IMR-90 (cell line): ENCODE data around the gene CC2D2B. TPM values are rescaled to one million over a fixed set of nuclear protein-coding genes. Genes with fewer than 3 reads are reported as not detected.

Experiments used
- ATAC-seq: fragments of 200-7000 bp; cut with Tn5 transposase; 2 replicates; pipeline ENCODE4 v1.9.1; 2020; ENCODE audit warnings: low read depth, mild to moderate bottlenecking, moderate library complexity
- BruUV-seq: library from RNA; stranded (reverse); fragments of 400-500 nt; replicated peaks from 2 replicates; lab custom pipeline; 2021; lab: Mats Ljungman, UMichigan
- CTCF ChIA-PET: fragments of 300-600 bp; formaldehyde crosslinking; extraction: SDS; loops from one replicate; lab custom pipeline; 2021; ENCODE audit warnings: antibody characterized with exemption; lab: Yijun Ruan, JAX
- POLR2A ChIA-PET: fragments of 300-600 bp; sonication (Branson Sonifier 250); formaldehyde crosslinking; loops from one replicate; lab custom pipeline; 2022; ENCODE audit warnings: antibody characterized with exemption; ENCODE audit not compliant: unreplicated experiment; lab: Charles Lee
- DNase-seq: peaks from one replicate; pipeline ENCODE4 v3.0.0; 2013
- H2AFZ ChIP-seq: replicated peaks from 2 replicates; pipeline ENCODE3; 2013; ENCODE audit warnings: low read length, mild to moderate bottlenecking; ENCODE audit not compliant: poor library complexity
- H2AK5ac ChIP-seq: 2 replicates; pipeline ENCODE4 v1.6.1; 2013; ENCODE audit warnings: low read depth, low read length, inconsistent platforms
- H2AK9ac ChIP-seq: replicated peaks from 2 replicates; pipeline ENCODE3; 2013; ENCODE audit warnings: mild to moderate bottlenecking, low read depth, low read length, moderate library complexity; ENCODE audit not compliant: poor library complexity
- H2BK120ac ChIP-seq: 2 replicates; pipeline ENCODE4 v1.6.1; 2013; ENCODE audit warnings: low read depth, low read length, inconsistent platforms
- H2BK15ac ChIP-seq: 3 replicates; pipeline ENCODE4 v1.6.1; 2013; ENCODE audit warnings: low read depth, low read length, inconsistent platforms
- H2BK20ac ChIP-seq: 2 replicates; pipeline ENCODE4 v1.6.1; 2013; ENCODE audit warnings: low read depth, mild to moderate bottlenecking, inconsistent platforms, low read length, moderate library complexity
- H2BK5ac ChIP-seq: 2 replicates; pipeline ENCODE4 v1.6.1; 2013; ENCODE audit warnings: mild to moderate bottlenecking, low read depth, low read length, inconsistent platforms; ENCODE audit not compliant: poor library complexity, severe bottlenecking
- H3K14ac ChIP-seq: replicated peaks from 2 replicates; pipeline ENCODE4 v1.6.1; 2013; ENCODE audit warnings: low read depth, low read length, inconsistent platforms
- H3K18ac ChIP-seq: 2 replicates; pipeline ENCODE4 v1.6.1; 2013; ENCODE audit warnings: low read depth, low read length, control low read depth
- H3K23ac ChIP-seq: 2 replicates; pipeline ENCODE4 v1.6.1; 2013; ENCODE audit warnings: low read depth, low read length, inconsistent platforms
- H3K27ac ChIP-seq: 2 replicates; pipeline ENCODE4 v1.5.1; 2013; ENCODE audit warnings: mild to moderate bottlenecking, control low read depth, low read length; ENCODE audit not compliant: insufficient read depth
- H3K27me3 ChIP-seq: 2 replicates; pipeline ENCODE4 v1.6.1; 2013; ENCODE audit warnings: low read length; ENCODE audit not compliant: control insufficient read depth, insufficient read depth
- H3K36me3 ChIP-seq: 2 replicates; pipeline ENCODE4 v1.6.1; 2013; ENCODE audit warnings: low read length, mixed read lengths; ENCODE audit not compliant: control insufficient read depth, insufficient read depth
- H3K4ac ChIP-seq: 2 replicates; pipeline ENCODE4 v1.6.1; 2013; ENCODE audit warnings: low read depth, low read length, inconsistent platforms
- H3K4me1 ChIP-seq: 2 replicates; pipeline ENCODE4 v1.6.1; 2013; ENCODE audit warnings: low read length, mixed read lengths; ENCODE audit not compliant: control insufficient read depth, insufficient read depth
- H3K4me2 ChIP-seq: 2 replicates; pipeline ENCODE4 v1.6.1; 2013; ENCODE audit warnings: low read depth, mild to moderate bottlenecking, control low read depth, low read length, moderate library complexity
- H3K4me3 ChIP-seq: 2 replicates; pipeline ENCODE4 v1.5.1; 2013; ENCODE audit warnings: low read depth, mild to moderate bottlenecking, control low read depth, low read length, moderate library complexity; ENCODE audit not compliant: insufficient read depth
- H3K56ac ChIP-seq: 2 replicates; pipeline ENCODE4 v1.6.1; 2013; ENCODE audit warnings: low read length, inconsistent platforms; ENCODE audit not compliant: insufficient read depth; ENCODE audit errors: extremely low read depth
- H3K79me1 ChIP-seq, 2 experiments: 2 replicates each; pipeline ENCODE4 v1.6.1; 2013; ENCODE audit warnings: low read length in 2 of 2, inconsistent platforms in 1 of 2, low read depth in 1 of 2
- H3K9ac ChIP-seq: 2 replicates; pipeline ENCODE4 v1.6.1; 2013; ENCODE audit warnings: low read depth, low read length, control low read depth
- H3K9me1 ChIP-seq: 2 replicates; pipeline ENCODE4 v1.6.1; 2013; ENCODE audit warnings: low read length, inconsistent platforms; ENCODE audit not compliant: insufficient read depth
- H3K9me3 ChIP-seq: 2 replicates; pipeline ENCODE4 v1.6.1; 2013; ENCODE audit warnings: low read length; ENCODE audit not compliant: control insufficient read depth, insufficient read depth
- H4K20me1 ChIP-seq: 2 replicates; pipeline ENCODE4 v1.6.1; 2013; ENCODE audit warnings: low read length, inconsistent platforms; ENCODE audit not compliant: insufficient read depth
- H4K5ac ChIP-seq: 2 replicates; pipeline ENCODE4 v1.6.1; 2013; ENCODE audit warnings: mild to moderate bottlenecking, low read depth, low read length, control low read depth
- H4K8ac ChIP-seq, 2 experiments: 2 replicates each; pipeline ENCODE4 v1.6.1; 2013; ENCODE audit warnings: low read depth in 2 of 2, low read length in 2 of 2, control low read depth in 1 of 2, inconsistent platforms in 1 of 2
- H4K91ac ChIP-seq: 2 replicates; pipeline ENCODE4 v1.6.1; 2013; ENCODE audit warnings: low read depth, low read length, inconsistent platforms; ENCODE audit not compliant: insufficient read depth
- CEBPB ChIP-seq: IDR thresholded peaks from 2 replicates; pipeline ENCODE4 v1.6.1; 2012; ENCODE audit warnings: low read depth, low read length, improper control_type of control experiment
- CHD1 ChIP-seq: IDR thresholded peaks from 2 replicates; pipeline ENCODE4 v1.6.1; 2012; ENCODE audit warnings: low read depth, low read length, improper control_type of control experiment
- CTCF ChIP-seq: conservative IDR thresholded peaks from 2 replicates; pipeline ENCODE4 v1.5.1; 2012; ENCODE audit warnings: mild to moderate bottlenecking, low read depth, low read length, improper control_type of control experiment
- ELK1 ChIP-seq: fragments of 150-350 bp; IDR thresholded peaks from 2 replicates; pipeline ENCODE4 v1.6.1; 2016; ENCODE audit warnings: low read depth, mild to moderate bottlenecking, low read length, moderate library complexity, borderline replicate concordance
- MAZ ChIP-seq: IDR thresholded peaks from 2 replicates; pipeline ENCODE4 v1.6.1; 2012; ENCODE audit warnings: low read depth, mild to moderate bottlenecking, low read length, improper control_type of control experiment, moderate library complexity, borderline replicate concordance
- MXI1 ChIP-seq: IDR thresholded peaks from 2 replicates; pipeline ENCODE4 v1.6.1; 2012; ENCODE audit warnings: low read depth, mild to moderate bottlenecking, low read length, moderate library complexity, borderline replicate concordance
- POLR2A ChIP-seq: IDR thresholded peaks from 2 replicates; pipeline ENCODE4 v1.6.1; 2012; ENCODE audit warnings: mild to moderate bottlenecking, low read depth, low read length
- RAD21 ChIP-seq: IDR thresholded peaks from 2 replicates; pipeline ENCODE4 v1.6.1; 2012; ENCODE audit warnings: low read length, improper control_type of control experiment
- RCOR1 ChIP-seq: IDR thresholded peaks from 2 replicates; pipeline ENCODE4 v1.6.1; 2012; ENCODE audit warnings: mild to moderate bottlenecking, low read length, improper control_type of control experiment; ENCODE audit not compliant: insufficient replicate concordance
- RFX5 ChIP-seq: IDR thresholded peaks from 2 replicates; pipeline ENCODE4 v1.8.0; 2012; ENCODE audit warnings: low read depth, mild to moderate bottlenecking, low read length, moderate library complexity
- USF2 ChIP-seq: fragments of 150-350 bp; IDR thresholded peaks from 2 replicates; pipeline ENCODE4 v1.6.1; 2017; ENCODE audit warnings: mild to moderate bottlenecking, antibody characterized with exemption, low read length, low read depth
- WGBS, 2 experiments: methylation state at CpG; one replicate each; pipeline versions ENCODE4 v1.1.5 to v1.1.7; 2013; ENCODE audit warnings: missing lambda C conversion rate in 2 of 2; ENCODE audit not compliant: insufficient read length in 1 of 2; ENCODE audit errors: extremely low coverage in 2 of 2; 5-methylcytosine and 5-hydroxymethylcytosine counted together
- dilution Hi-C: fragments of 300-500 bp; cut with HindIII; formaldehyde crosslinking; loops from one replicate; pipeline ENCODE4 v1.14.3; 2018; ENCODE audit warnings: low sequenced_read_pairs; ENCODE audit not compliant: unreplicated experiment
- in situ Hi-C: fragments of 300-500 bp; cut with MboI; formaldehyde crosslinking; loops from 3 replicates; pipeline ENCODE4 v1.14.3; 2019; ENCODE audit warnings: low sequenced_read_pairs, inconsistent platforms, mixed read lengths
- intact Hi-C: fragments of 100-400 bp; cut with micrococcal nuclease; formaldehyde crosslinking; loops from 2 replicates; pipeline ENCODE4 v1.10.0; 2022
- polyA plus RNA-seq, 3 experiments: library from polyadenylated mRNA; depleted of rRNA; stranded (reverse); fragments of >200 nt; gene quantifications; 2 replicates each; pipeline ENCODE4 v1.2.3, GENCODE V29; 2012; ENCODE audit warnings: low replicate concordance in 1 of 3
- total RNA-seq: library from RNA; depleted of rRNA; stranded (reverse); fragments of >200 nt; gene quantifications from 2 replicates; pipeline ENCODE4 v1.2.3, GENCODE V29; 2012

Gene CC2D2B
- total and polyA plus RNA-seq, 2 of the 4 experiments (the other 2 are of a cell fraction): not detected

- Histone ChIP-seq H4K5ac (no peak overlapping the region), H2BK5ac (no peak overlapping the region), H3K4me2 (no peak overlapping the region), H3K4me3 (no peak overlapping the region), H3K79me1 (no peaks in the 10 kb centered on the region), H2BK20ac (no peak overlapping the region), H2AK5ac (no peak overlapping the region), H3K56ac (no peak overlapping the region), H3K4ac (no peak overlapping the region), H3K9ac (no peak overlapping the region), H3K23ac (no peak overlapping the region), H4K20me1 (no peaks in the 10 kb centered on the region), H2AK9ac (no peak overlapping the region), H4K91ac (no peak overlapping the region), H3K9me1 (no peaks in the 10 kb centered on the region), H3K14ac (no peak overlapping the region), H2BK15ac (no peak overlapping the region), H3K27ac (no peak overlapping the region), H3K27me3 (peaks cover 4% of the 10 kb centered on the region), H2BK120ac (no peak overlapping the region), H4K8ac (no peak overlapping the region), H3K36me3 (no peaks in the 10 kb centered on the region), H3K18ac (no peak overlapping the region), H2AFZ (no peak overlapping the region), H3K9me3 (no peaks in the 10 kb centered on the region), H3K4me1 (no peaks in the 10 kb centered on the region)
- in situ Hi-C loops: no loop called here
- WGBS, 2 experiments: no CpG with 5 or more reads among the region's 3 CpGs
- BruUV-seq: no TSS peak
- ATAC-seq (no peak), DNase-seq (no peak)
- TF ChIP-seq RCOR1 (no peak), MXI1 (no peak), POLR2A (no peak), CTCF (no peak), USF2 (no peak), CEBPB (no peak), RFX5 (no peak), MAZ (no peak), RAD21 (no peak), CHD1 (no peak), ELK1 (no peak)
- POLR2A ChIA-PET: no interaction called here
- dilution Hi-C loops: no loop called here
- intact Hi-C loops: no loop called here
- CTCF ChIA-PET: interaction anchor here (0.6 kb wide), 1 partner anchor 558 kb away, joined by 4 read pairs; no protein-coding TSS in a partner anchor
Measured at GRCh38 chr10:95988702-95989101, 80.9 kb downstream of the CC2D2B start.
